ENCODE results near the gene TNNT3. TPM values are rescaled to one million over a fixed set of nuclear protein-coding genes. Genes with fewer than 3 reads are reported as not detected.
"Not testable (repeated sequence)": the region's sequence is repeated elsewhere in the genome, so short reads cannot be mapped to it uniquely, and the experiment has no call there.

TNNT3 gene
- polyA plus RNA-seq, 5 donors, result 2.5 to 291 (median 4.9) TPM

GRCh38 chr11:1880746-1881441 is 38.6 kb upstream of the TNNT3 start:
- no peak for DNase-seq

DNA sequence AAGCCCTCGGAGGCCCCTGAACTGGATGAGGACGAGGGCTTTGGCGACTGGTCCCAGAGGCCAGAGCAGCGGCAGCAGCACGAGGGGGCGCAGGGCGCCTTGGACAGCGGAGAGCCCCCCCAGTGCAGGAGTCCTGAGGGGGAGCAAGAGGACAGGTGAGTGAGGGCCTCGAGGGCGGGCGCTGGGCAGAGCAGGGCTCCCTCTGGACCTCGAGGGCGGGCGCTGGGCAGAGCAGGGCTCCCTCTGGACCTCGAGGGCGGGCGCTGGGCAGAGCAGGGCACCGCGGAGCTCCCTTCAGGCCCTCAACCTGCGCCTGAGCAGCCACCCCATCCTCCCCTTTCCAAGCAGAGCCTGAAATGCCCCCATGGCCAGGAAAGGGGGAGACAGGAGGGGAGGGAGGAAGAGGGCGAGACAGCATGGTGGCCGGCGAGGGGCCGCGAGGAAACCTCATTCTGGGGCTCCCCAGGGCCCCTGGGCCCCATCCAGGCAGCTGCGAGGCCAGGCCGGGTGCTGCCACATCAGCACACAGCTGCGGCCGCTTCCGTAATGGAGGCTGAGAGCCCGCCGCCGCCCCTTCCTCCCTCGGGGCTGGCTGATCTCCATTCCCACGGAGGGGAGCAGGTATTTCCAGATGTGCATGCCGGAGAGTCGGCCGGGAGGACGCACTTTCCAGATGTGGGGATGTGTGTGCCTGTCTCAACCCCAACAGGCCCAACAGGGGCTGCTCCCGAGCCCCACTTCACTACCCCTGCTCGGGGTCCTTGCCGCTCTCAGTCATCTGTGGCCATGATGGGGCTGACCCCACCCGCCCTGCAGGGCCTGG is 37.9 kb upstream of the TNNT3 start:
- DNase-seq, result no peak

DNA sequence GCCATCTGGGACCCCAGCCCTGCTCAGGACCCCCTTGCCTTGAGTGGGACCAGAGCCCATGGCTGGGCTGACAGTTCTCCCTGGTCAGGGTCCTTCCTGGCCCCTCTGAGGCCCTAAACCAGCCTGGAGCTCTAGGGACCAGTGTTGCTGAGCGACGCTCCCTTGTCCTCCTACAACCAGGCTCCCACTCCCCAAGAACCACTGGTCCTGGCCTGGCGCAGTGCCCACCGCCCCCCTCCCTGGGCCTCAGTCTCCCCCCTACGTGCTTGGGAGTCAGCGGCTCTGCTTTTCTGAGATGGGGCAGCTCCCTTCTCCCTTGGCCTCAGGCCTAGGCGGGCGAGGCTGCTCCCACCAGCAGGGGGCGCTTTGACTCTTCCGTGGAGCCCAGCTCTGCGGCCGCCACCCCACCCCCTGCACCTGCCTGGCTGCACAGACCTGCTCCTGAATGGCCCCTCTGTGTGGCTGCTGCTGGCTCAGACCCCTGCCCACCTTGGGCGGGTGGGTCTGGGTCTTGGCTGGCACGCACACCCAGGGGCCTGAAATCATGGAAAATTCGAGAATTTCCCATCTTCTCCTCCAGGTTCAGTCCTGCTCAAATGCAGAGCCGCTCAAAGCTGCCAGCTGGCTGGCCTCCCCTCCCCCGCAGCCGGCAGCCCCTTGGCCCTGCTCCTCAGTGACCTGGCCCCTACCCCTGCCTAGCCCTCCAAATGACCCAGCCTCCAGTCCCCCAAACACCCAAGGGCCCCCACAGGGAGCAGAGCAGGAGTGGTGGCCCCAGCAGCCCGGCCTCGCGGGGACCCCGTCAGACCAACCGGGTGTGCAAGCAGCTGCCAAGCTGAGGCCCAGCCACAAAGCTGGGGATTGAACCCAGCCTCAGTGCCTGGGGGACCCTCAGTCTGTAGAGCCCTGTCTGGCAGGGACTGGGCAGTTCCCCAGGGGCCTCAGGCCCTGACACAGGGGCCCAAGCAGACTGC is 37.0 kb upstream of the TNNT3 start:
- DNase-seq, result peak; percentile 68 to 75

GRCh38 chr11:1883346-1884302 is 35.9 kb upstream of the TNNT3 start:
- DNase-seq, result no peak

GRCh38 chr11:1884303-1884700 is 35.2 kb upstream of the TNNT3 start:
- DNase-seq, result no peak

GRCh38 chr11:1886551-1886950 is 33.0 kb upstream of the TNNT3 start:
- DNase-seq, result not testable (repeated sequence)

DNA sequence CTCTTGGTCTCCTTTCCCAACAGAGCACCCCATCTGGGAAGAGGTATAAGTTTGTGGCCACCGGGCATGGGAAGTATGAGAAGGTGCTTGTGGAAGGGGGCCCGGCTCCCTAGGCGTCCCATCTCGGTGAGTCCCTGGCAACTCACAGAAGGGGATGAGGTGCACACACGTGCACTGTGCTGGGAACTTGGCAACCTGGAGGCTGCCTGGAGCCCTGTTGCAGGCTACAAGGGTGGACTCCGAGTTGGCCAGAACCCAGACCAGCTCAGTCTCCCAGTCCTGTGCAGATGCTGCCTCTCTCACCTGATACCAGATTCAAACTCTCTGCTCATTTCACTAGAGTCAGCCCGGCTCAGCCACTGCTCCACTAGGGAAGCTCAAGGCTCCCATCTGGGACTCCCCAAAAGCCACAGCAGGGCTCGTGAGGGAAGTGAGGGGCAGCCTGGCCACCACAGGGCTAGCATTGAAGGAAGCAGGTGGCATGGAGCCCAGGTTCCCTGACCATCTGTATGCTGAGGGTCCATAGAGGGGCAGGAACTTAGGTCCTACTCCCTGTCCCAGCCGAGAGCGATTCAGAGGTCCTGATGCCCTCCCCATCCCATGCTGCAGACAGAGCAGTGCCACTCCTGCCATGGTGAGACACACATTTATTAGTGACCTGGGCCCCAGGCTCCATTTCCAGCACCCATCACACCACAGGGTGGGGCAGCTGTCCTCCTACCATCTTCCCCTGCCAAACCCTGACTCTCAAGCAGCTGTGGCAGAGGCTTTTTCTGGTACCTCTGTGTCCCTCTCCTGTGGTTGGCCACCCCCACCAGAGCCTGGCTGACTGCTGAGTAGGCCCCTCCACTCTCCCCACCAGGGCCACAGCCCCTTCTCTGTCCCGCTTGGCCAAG is 31.8 kb upstream of the TNNT3 start:
- DNase-seq, result no peak

DNA sequence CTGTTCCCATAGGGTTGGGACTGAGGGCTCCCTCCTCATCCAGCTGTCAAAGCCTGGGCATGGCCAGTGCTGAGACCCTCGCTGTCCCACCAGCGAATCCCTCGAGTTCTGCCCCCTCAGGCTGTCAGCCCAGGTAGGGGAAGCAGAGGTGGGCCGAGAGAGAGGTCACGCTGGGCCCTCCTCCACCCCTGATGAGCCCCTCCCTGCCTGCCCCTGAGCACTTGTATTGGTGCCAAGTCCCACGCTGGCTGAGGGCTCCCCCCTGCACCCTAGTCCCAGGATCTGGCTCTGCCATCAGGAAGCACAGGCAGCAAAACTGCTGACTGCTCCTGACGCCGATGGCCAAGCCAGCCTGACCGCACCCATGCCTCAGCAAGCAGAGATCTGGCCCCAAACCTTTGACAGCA is 31.2 kb upstream of the TNNT3 start:
- DNase-seq, result no peak

DNA sequence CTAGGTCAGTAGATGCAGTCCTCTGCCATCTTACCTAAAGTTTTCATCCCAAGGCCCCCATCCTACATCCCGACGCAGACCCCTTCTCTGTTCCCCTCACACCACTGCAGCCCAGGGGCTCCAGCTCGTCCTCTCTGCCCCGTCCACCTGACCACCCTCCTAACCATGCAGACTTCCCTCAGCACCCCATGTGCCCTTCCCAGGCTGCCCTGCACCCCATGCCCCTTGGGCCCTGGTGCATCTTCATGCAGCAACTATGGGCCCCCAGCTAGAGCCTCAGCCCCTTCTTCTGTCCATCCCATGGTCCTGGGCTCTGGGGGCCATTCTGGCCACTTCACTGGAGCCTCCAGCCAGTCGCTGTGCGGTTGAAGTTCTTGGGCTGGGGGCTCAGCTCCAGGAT is 30.7 kb upstream of the TNNT3 start:
- DNase-seq, result no peak

DNA sequence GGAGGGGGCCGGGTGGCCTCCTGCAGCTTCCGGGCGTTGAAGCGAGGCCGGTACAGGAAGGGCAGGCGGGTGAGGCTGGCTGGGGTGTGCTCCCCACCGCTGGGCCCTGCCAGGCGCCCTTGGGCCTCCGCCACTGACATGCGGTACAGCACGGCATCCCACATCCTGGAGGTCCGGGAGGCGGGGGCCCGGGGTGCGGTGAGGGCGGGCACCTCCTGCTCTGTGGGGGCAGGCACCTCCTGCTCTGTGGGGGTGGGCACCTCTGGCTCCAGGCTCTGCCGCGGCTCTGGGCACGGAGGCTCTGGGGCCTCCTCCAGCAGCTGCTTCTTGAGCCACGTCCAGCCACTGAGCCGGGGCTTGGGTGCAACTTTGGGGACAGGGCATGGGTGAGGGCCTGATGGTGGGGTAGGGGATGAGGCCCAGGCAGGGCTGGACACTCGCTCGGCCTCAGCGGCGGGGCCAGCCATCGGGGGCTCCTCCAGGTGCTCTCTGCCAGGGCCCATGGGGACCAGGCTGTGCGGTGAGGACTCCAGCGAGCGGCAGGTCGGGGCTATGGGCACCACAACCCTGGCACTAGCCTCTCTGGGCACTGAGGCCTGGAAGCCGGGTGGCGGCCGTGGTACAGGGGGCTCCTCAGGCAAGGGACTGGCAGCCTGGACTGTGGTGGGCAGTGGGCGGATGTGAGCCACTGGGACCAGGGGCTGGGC is 30.1 kb upstream of the TNNT3 start:
- no peak for DNase-seq

- DNase-seq, result no peak
Measured at GRCh38 chr11:1889941-1890855, 29.3 kb upstream of the TNNT3 start.

DNA sequence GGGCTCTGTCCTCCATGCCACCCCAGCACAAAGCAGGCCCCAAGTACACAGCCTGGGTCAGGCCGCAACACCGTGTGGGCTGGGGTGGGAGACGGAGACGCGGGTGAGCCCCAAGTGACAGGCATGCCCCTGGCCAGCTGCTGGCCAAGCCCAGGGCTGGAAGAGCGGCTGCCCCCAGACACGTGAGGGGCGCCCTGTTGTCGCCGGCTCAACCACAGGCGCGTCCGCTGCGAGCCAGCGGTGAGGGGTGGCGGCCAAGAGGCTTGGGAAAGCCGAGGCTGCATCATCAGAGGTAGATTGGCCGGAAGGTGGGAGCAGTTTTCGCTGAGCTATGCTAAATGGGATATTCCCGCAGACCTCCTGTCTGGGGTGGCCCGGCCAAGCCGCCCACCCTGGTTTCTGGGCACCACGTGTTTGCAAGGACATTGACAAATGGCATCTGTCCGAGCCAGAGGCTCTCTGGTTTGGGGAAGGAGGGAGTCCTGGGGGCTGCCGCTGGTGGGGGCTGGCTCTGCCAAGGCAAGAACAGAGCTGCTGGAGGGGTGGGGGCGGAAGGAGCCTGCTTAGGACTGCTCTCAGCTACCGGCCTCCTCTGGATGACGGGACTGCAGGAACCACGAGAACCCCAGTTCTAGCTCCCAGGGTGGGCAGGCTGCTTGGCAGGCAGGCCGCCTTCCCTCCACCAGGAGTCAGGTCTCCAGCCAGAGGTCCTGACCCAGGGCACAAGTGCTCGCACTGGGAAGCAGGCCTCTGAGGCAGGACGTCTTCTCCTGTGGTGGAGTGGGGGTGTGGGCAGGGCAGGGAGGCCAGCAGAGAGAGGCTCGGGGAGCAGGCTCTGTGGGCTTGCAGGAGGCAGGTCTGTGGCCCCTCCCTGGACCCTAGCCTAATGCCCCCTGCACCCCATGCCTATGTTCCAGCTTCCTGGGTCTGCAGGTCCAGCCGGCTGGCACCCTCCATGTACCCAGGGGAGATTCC is 28.4 kb upstream of the TNNT3 start:
- no peak for DNase-seq

- no peak for DNase-seq
Measured at GRCh38 chr11:1891831-1892115, 27.7 kb upstream of the TNNT3 start, which contains the start of gene PRR33. PRR33 (minus strand) TSS chr11:1891895; CDS start chr11:1890584, 1,311 bp downstream.

- no peak for DNase-seq
Measured at GRCh38 chr11:1892116-1892515, 27.4 kb upstream of the TNNT3 start.

DNA sequence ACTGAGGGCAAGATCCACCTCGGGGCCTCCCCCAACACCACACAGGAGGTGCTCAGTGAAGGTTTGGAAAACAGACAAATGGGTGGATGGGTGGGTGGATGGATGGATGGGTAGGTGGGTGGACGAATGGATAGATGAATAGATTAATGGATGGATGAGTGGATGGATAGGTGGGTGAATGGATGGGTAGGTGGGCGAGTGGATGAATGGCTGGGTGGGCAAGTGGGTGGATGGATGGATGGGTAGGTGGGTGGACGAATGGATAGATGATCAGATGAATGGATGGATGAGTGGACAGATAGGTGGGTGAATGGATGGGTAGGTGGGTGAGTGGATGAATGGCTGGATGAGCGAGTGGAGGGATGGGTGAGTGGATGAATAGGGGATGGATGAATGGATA is 26.9 kb upstream of the TNNT3 start:
- DNase-seq, result no peak

GRCh38 chr11:1893581-1894359 is 25.7 kb upstream of the TNNT3 start:
- DNase-seq, result no peak

Data from right lung (tissue), 5 donors.